Smooth muscle cell of bladder (primary cell): ENCODE measurements around the gene TRMT10C. TPM values are rescaled to one million over a fixed set of nuclear protein-coding genes. Genes with fewer than 3 reads are reported as not detected.

Experiments
- total RNA-seq: library from RNA; depleted of rRNA; stranded (reverse); fragments of >200 nt; gene quantifications from 2 replicates; pipeline ENCODE4 v1.2.3, GENCODE V29; 2014

TRMT10C gene
- total RNA-seq, result 19.1 and 22.4 TPM in 2 replicates

DNA sequence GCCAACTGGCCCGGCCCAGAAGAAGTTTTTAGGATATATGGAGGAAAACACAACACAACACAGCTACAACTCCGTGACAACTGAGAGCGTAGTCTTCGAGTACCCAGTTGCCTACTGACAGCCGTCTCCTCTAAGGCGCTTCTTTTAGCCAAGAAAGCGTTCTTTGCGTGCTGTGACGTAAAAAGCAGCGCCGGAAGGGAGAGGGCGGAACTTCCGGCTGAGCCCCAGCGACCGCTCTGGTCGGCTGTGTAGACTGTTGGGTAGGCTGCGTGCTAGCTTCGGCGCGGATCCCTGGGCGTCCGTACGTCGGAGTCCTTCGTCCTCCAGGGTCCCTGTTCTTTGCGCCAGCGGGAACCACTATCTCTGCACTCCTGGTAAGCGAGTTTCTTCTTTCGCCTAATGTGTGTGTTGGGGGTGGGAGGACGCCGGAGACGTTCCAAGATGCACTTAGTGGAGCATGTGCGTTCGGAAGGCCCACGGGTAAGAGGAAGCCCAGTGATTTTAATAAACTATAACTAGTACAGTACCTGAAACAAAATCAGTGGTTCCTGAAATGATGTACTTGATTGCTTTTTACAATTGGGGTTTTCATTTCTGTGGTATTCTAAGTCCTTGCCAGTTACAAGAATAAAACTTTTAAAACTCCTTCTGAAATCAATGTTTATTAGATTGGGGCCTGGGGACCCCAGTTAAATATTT is at the start of gene TRMT10C:
TRMT10C (plus strand) TSS at position 239 of the 699 bp plus-strand sequence. CDS start 2,914 bp downstream, outside the sequence.

GRCh38 chr3:101512646-101513418 is 48.8 kb upstream of the TRMT10C start, which contains the start of gene SENP7:
Gene SENP7, minus strand, starts transcription at chr3:101513212. Its CDS starts 82 bp downstream, at chr3:101513130.

DNA sequence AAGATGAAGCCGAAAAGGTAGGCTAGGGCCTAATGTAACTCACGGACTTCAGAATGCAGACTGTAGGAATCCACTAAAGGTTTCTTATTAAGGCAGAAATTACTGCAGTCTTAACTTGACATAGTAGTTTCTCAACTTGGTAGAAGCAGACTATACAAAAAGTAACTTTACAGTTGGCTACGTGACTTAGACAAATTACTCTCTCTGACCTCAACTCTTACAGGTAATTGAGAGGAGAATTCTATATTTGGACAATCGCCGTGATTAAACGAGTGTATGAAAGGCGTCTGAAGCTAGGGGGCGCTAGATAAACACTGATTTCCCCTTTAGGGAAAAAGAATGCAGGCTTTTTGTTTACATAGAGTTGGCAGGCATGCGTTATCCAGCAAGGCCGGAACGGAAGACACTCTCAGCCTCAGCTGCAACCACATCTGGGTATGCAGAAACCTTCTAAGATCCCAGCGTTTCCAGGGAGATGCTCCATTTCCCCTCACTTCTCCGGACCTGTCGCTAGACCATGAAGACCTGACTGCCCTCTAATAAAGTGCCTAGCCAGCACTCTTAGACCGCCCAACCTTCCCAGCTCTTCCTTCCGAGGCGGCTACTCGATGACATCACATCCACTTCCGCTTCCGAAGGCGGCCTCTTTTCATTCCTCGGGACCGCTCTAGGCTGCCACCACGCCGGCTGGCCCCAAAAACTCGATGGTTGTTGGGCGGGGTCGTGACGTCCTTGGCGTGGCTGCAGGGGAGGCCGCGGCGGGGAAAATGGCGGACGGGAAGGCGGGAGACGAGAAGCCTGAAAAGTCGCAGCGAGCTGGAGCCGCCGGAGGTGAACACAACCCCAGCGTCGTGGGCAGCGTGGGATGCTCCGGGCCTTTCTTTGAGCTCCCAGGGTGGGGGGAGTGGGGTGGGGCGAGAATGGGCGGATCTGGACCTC is 12.1 kb downstream of the TRMT10C start, which contains the start of gene PCNP:
PCNP (plus strand) TSS at position 732 of the 939 bp plus-strand sequence; CDS start at position 768, 36 bp downstream.

Other genes with a start within 250 kb of the TRMT10C start
- gene IMPG2, start 241.3 kb upstream of the TRMT10C start, total RNA-seq, result 0.14 and 0.18 TPM in 2 replicates
- gene SENP7, start 48.7 kb upstream of the TRMT10C start, total RNA-seq, result 7.9 and 10.7 TPM in 2 replicates
- gene PCNP, start 12.3 kb downstream of the TRMT10C start, total RNA-seq, result 90.3 and 104 TPM in 2 replicates
- 17.2 and 18.6 TPM in 2 replicates for gene ZBTB11, start 115.3 kb downstream of the TRMT10C start, total RNA-seq
- gene RPL24, start 124.8 kb downstream of the TRMT10C start, total RNA-seq, result 2,795 and 2,899 TPM in 2 replicates
- gene CEP97, start 162.7 kb downstream of the TRMT10C start, total RNA-seq, result 7.3 and 9.4 TPM in 2 replicates
- 15.1 and 22.8 TPM in 2 replicates for gene NXPE3, start 217.3 kb downstream of the TRMT10C start, total RNA-seq